Calu3 (cell line): ENCODE results near the gene DAW1. TPM values are rescaled to one million over a fixed set of nuclear protein-coding genes. Genes with fewer than 3 reads are reported as not detected.

Experiments used
- BruUV-seq: library from RNA; stranded (reverse); fragments of 400-500 nt; replicated peaks from 2 replicates; lab custom pipeline; 2021; lab: Mats Ljungman, UMichigan
- CTCF ChIA-PET: fragments of 300-600 bp; sonication (Branson Sonifier 250); formaldehyde crosslinking; loops from one replicate; lab custom pipeline; 2022; ENCODE audit warnings: antibody characterized with exemption; lab: Charles Lee
- DNase-seq: peaks from one replicate; pipeline ENCODE4 v3.0.0; 2022
- H3K27ac Mint-ChIP-seq: one replicate; pipeline ENCODE4 v1.8.0; 2022; ENCODE audit warnings: mixed read lengths; ENCODE audit not compliant: unreplicated experiment
- H3K27me3 Mint-ChIP-seq: one replicate; pipeline ENCODE4 v1.8.0; 2022; ENCODE audit warnings: mixed read lengths; ENCODE audit not compliant: unreplicated experiment
- H3K36me3 Mint-ChIP-seq: one replicate; pipeline ENCODE4 v1.8.0; 2022; ENCODE audit warnings: mild to moderate bottlenecking, moderate library complexity, mixed read lengths; ENCODE audit not compliant: insufficient read depth, unreplicated experiment
- H3K4me1 Mint-ChIP-seq: one replicate; pipeline ENCODE4 v1.8.0; 2022; ENCODE audit warnings: mild to moderate bottlenecking, low read depth, mixed read lengths; ENCODE audit not compliant: unreplicated experiment
- H3K4me3 Mint-ChIP-seq: one replicate; pipeline ENCODE4 v1.8.0; 2022; ENCODE audit warnings: mild to moderate bottlenecking, low read depth, moderate library complexity, mixed read lengths; ENCODE audit not compliant: unreplicated experiment
- H3K9me3 Mint-ChIP-seq: one replicate; pipeline ENCODE4 v1.8.0; 2022; ENCODE audit warnings: low read depth, mixed read lengths; ENCODE audit not compliant: unreplicated experiment
- intact Hi-C: fragments of 100-400 bp; cut with micrococcal nuclease; formaldehyde crosslinking; loops from one replicate; pipeline ENCODE4 v1.10.0; 2022; ENCODE audit not compliant: unreplicated experiment
- total RNA-seq: library from RNA; stranded (reverse); gene quantifications from 2 replicates; pipeline ENCODE4 v1.2.3, GENCODE V29; 2022
- TF ChIP-seq, protein P1 (sequence below): fragments of 200-600 bp; IDR thresholded peaks from one replicate; pipeline ENCODE4 v1.8.0; 2022; ENCODE audit warnings: antibody characterized with exemption; ENCODE audit not compliant: unreplicated experiment

The DAW1 gene
- total RNA-seq, 1 experiment from 2014 or later = 3.2 TPM

DNA sequence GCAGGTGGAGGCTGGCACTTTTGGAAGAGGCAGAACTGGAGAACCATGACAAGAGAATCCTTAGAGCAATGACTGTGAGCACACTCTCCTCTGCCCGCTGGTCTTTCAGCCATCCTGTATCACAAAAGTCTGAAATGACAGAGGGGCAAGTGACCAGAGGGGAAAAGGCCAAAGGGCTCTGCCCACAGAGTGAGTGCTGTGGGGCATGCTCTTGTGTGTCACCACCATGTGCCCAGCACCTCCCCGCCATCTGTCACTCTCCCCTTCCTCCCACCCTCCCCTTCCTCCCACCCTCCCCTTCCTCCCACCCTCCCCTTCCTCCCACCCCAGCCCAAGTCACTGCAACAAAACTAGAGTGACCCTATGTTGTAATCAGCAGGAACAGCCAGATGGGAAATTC lies 31.9 kb downstream of the DAW1 start:
- Mint-ChIP-seq H3K4me3 (no peak overlapping the region), H3K36me3 (no peaks in the 10 kb centered on the region), H3K27ac (no peak overlapping the region), H3K9me3 (no peaks in the 10 kb centered on the region), H3K27me3 (no peaks in the 10 kb centered on the region), H3K4me1 (no peaks in the 10 kb centered on the region)
- CTCF ChIA-PET = no interaction called here
- TF ChIP-seq, protein P1, sequence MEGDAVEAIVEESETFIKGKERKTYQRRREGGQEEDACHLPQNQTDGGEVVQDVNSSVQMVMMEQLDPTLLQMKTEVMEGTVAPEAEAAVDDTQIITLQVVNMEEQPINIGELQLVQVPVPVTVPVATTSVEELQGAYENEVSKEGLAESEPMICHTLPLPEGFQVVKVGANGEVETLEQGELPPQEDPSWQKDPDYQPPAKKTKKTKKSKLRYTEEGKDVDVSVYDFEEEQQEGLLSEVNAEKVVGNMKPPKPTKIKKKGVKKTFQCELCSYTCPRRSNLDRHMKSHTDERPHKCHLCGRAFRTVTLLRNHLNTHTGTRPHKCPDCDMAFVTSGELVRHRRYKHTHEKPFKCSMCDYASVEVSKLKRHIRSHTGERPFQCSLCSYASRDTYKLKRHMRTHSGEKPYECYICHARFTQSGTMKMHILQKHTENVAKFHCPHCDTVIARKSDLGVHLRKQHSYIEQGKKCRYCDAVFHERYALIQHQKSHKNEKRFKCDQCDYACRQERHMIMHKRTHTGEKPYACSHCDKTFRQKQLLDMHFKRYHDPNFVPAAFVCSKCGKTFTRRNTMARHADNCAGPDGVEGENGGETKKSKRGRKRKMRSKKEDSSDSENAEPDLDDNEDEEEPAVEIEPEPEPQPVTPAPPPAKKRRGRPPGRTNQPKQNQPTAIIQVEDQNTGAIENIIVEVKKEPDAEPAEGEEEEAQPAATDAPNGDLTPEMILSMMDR = no peak
- intact Hi-C loops = no loop called here
- DNase-seq = no peak
- no TSS peak for BruUV-seq

DNA sequence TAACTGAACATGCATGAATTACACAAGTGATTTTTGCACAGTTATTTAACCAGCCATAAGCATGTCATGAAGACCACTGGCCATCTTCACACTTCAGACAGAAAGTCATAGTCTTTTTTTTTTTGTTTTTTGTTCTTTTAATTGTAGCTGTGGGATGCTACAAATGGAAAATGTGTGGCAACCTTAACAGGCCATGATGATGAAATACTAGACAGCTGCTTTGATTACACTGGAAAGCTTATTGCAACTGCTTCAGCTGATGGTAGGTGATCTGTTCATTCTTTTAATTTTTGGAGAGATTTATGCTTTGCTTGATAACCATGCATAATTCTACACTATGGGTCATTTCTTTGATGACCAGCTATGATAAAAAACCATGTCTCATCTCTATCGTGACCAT lies 35.6 kb downstream of the DAW1 start:
- Mint-ChIP-seq H3K36me3 (no peaks in the 10 kb centered on the region), H3K27ac (no peak overlapping the region), H3K9me3 (no peaks in the 10 kb centered on the region), H3K27me3 (no peaks in the 10 kb centered on the region), H3K4me3 (no peak overlapping the region), H3K4me1 (no peaks in the 10 kb centered on the region)
- no peak for DNase-seq
- BruUV-seq = no TSS peak
- intact Hi-C loops = no loop called here
- CTCF ChIA-PET = no interaction called here
- TF ChIP-seq, protein P1 = no peak

DNA sequence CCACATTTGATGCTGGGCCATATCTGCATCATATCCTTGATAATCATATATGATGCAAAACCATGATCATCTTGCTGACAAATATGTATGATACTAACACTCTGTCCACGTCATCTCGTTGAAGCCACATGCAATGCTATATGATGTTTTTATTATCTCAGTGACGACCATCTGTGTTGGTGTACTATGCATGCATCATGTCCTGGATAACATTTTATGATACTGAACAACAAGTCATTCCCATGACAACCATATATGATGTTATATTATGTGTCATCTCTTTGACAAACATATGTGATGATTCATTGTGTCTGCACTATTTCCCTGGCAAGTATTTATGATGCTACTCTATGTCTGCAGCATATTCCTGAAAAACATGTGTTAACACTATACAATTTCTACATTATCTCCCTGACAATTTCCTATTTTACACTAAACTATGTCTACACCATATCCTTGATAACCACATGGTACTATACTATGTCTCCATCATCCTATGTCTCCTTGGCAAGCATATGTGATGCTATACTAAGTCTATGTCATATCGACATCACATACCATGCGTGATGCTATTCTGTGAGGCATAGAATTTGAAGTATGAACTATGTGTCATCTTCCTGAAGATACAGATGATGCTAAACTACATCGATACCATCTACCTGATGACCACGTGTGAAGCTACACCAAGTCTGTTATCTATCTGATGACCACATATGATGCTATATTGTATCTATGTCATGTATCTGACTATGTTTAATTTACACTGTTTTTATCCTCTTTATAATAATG lies 37.0 kb downstream of the DAW1 start:
- Mint-ChIP-seq H3K36me3 (no peaks in the 10 kb centered on the region), H3K27me3 (no peaks in the 10 kb centered on the region), H3K4me3 (no peak overlapping the region), H3K4me1 (no peaks in the 10 kb centered on the region), H3K27ac (no peak overlapping the region), H3K9me3 (no peaks in the 10 kb centered on the region)
- no TSS peak for BruUV-seq
- no peak for DNase-seq
- TF ChIP-seq, protein P1 = no peak
- intact Hi-C loops = no loop called here
- CTCF ChIA-PET = no interaction called here

DNA sequence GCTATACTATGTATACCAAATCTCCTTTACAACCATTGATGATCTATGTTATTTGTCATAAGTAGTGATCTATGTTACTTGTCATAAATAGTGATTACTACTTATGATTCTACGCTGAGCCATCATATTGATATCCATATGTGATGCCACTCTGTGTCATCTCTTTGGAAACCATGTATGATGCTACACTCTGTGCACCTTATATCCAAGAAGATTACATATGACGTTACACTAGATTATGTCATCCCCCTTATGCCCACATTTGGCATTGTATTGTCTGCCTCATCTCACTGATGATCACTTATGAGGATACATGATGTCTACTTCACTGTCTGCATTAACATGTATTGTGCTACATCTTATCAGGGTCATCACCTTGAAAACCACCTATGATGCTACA lies 42.9 kb downstream of the DAW1 start:
- Mint-ChIP-seq H3K4me3 (no peak overlapping the region), H3K36me3 (no peaks in the 10 kb centered on the region), H3K27me3 (no peaks in the 10 kb centered on the region), H3K4me1 (no peaks in the 10 kb centered on the region), H3K9me3 (no peaks in the 10 kb centered on the region), H3K27ac (no peak overlapping the region)
- intact Hi-C loops = no loop called here
- DNase-seq = no peak
- TF ChIP-seq, protein P1 = no peak
- CTCF ChIA-PET = no interaction called here
- BruUV-seq = no TSS peak
